ENCODE results near the gene AQP7.
"Not testable (repeated sequence)": the region's sequence is repeated elsewhere in the genome, so short reads cannot be mapped to it uniquely, and the experiment has no call there.

The AQP7 gene

GRCh38 chr9:33402371-33402770 lies at the start of gene AQP7:
Gene AQP7, minus strand, starts transcription at chr9:33402568. Its CDS starts 1,306 bp downstream, at chr9:33401262.
- not testable (repeated sequence) for DNase-seq (ENCODE audit: low read depth); H3K4me3 ChIP-seq (ENCODE audit: low read depth, low read length)

DNA sequence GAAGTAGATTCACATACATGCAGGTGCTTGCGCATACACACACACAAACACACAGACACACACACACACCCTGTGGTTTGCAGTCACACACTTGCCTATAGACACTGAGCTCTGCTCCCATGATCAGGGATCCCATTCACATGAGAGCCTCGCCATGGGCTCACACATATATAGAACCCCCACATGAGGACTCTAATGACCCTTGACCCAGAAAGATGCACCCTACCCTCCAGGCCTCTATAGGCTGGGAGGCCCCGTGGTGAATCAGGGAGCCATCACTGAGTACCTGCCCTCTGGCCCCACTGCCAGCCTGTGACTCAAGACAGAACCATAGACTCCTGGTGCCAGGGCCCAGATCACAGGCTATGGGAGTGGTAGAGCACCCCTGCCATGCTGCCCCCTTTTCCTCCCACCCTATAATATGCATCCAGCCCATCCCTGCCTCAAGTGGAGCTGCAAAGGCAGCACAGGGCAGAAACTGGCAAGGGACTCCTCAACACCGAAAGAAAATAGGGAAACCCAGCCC lies 48.3 kb upstream of the AQP7 start:
- no peak for DNase-seq (ENCODE audit: low read depth)
- H3K4me3 ChIP-seq (ENCODE audit: low read depth, low read length): no peak overlapping the region

- H3K4me3 ChIP-seq (ENCODE audit: low read depth, low read length): no peak overlapping the region
- DNase-seq (ENCODE audit: low read depth): no peak
These were observed 47.3 kb upstream of the AQP7 start for GRCh38 chr9:33449715-33450114.

- DNase-seq (ENCODE audit: low read depth): no peak
These were observed 45.6 kb upstream of the AQP7 start for GRCh38 chr9:33447799-33448553.

GRCh38 chr9:33446946-33447798 lies 44.8 kb upstream of the AQP7 start, which contains the start of gene AQP3:
Gene AQP3, minus strand, starts transcription at chr9:33447593. Its CDS starts 63 bp downstream, at chr9:33447530.
- H3K4me3 ChIP-seq (ENCODE audit: low read depth, low read length): peak within 1 kb of the TSS; percentile 48
- DNase-seq (ENCODE audit: low read depth): peak; percentile 50

More at GRCh38 chr9:33447799-33448553, 45.6 kb upstream of the AQP7 start:
- H3K4me3 ChIP-seq (ENCODE audit: low read depth, low read length): peak overlapping the region; percentile 48

DNA sequence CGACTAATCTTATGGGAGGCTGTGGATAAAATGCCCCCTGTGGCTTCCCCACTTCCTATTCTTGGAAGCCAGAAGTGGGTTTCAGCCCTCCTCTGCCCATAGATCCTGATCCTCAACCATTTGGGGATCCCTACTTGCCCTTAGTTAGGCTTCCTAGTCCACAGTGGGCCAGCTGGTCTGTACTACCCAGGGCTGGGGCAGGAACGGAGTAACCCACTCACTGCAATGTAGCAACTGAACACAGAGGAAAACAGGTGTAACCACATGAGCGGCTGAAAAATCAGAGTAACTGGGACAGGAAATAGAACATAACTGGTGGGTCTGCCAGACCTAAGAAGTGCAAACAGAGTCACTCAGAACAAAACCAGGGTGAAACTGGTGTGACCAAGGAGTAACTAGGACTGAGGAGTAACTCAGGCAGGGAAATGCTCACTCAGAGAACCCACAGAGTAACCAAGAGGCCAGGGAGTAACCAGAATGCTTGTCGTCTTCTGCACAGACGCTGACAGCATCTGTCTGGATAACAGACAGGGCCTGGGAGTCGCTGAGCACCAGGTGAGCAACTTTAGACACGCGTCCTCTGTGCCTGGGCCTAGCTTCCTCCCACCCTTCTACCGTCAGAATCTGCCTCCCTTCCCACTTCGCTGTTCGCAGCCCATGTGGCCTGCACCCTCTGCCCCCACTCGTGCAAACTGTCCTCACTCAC lies 44.0 kb upstream of the AQP7 start:
- H3K4me3 ChIP-seq (ENCODE audit: low read depth, low read length): peak overlapping the region; percentile 48
- DNase-seq (ENCODE audit: low read depth): peak; percentile 28

DNA sequence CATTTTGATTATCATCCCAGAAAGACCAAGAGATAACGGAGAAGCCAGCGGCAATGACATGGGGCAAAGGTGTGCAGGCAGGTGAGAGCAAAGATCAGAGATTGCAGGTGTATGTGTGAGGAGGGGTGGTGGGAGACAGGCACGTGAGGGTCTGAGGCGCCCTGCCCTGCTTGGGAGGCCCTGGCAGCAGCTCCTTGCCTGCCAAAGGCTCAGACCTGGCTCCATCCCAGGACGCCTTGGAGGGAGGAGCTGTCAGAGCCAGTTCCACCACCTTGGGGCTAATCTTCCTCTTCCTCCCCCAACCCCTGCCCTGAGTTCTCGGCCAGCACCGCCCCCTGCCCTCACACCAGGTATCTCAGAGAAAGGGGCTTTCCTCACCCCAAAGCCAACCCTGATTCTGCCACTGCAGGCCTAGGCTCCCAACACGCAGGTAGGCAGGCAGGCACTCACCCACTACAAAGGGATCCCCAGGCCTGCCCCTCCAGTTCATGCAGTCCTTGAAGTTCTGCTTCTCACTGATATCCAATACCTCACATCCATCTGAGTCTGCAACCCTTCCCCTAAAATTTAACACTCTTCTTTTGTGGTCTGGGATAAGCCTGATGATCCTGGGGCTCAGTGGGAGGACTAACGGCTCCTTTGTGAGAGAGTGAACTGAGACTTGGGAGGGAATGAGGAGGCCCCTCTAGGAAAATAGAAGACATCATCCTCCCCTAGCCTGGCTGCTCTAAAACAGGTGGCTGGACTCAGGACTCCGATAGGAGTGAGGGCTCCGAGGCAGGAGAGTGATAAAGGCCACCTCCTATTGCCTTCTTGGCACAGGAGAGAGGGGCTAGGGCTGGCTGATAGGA lies 43.2 kb upstream of the AQP7 start:
- H3K4me3 ChIP-seq (ENCODE audit: low read depth, low read length): no peak overlapping the region
- DNase-seq (ENCODE audit: low read depth): no peak

DNA sequence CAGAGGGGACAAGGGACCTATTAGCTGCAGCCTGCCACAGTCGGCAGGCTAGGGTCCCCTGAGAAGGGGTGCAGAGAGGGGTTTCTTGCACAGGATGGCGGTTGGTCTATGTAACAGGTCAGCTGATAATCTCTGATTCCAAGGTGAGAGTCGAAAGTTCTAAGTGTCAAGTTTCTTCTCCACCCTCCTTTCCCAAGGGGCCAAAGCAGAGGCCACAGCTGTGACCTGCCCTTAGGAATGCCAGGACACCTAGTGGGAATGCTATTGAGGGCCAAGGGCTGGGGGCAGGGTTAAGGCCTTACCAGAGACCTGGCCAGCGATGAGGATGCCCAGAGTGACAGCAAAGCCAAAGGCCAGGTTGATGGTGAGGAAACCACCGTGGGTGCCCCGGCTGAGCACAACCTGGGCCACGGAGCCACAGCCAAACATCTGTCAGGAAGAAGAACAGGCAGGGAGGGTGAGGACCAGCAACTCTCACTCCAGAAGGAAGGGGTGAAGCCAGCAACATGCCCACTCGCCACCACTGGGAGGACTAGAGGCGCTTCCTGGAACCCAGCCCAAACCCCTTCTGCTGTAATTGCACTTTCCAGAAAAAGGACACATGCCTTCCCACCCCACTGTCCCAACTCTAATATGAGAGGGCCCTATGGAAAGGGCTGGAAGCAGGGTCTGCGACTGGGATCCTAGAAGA lies 41.2 kb upstream of the AQP7 start:
- H3K4me3 ChIP-seq (ENCODE audit: low read depth, low read length): no peak overlapping the region
- no peak for DNase-seq (ENCODE audit: low read depth)

DNA sequence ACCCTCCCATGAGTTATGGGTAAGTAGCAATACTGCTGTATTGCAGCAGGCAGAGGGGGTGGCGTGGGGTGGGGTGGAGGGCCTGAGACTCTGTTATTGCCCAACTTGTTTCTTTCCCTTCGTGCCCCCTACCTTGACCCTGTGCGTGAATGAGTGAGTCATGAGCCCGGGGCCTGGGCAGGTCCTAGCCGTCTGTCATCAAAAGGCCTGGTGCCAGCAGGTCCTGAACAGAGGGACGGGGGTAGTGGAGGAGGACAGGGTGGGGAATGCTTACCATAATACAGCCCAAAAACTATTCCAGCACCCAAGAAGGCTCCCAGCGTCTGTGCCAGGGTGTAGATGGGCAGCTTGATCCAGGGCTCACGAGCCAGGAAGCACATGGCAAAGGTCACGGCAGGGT lies 40.7 kb upstream of the AQP7 start:
- no peak for DNase-seq (ENCODE audit: low read depth)
- H3K4me3 ChIP-seq (ENCODE audit: low read depth, low read length): no peak overlapping the region

- H3K4me3 ChIP-seq (ENCODE audit: low read depth, low read length): no peak overlapping the region
These were observed 39.8 kb upstream of the AQP7 start for GRCh38 chr9:33442125-33442524.

DNA sequence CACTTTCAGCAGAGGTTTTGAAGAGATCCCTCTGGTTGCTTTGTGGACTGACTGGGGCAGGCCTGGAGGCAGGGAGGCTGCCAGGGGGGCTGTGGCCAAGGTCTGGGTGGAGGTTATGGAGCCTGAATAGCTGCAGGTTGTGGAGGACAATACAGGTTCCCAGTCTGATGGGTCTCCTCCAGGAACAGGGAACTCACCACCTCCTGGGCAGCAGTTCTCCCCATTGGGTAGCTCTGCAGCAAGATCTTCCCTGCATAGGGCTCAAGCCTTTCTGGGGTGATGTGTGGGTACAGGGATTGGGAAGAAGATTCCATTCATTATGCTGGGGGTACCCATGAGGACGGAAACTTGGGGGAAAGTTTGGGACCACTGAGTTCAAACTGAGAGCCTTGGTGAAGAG lies 38.2 kb upstream of the AQP7 start:
- no peak for DNase-seq (ENCODE audit: low read depth)
- H3K4me3 ChIP-seq (ENCODE audit: low read depth, low read length): no peak overlapping the region

More at GRCh38 chr9:33442125-33442524, 39.8 kb upstream of the AQP7 start:
- DNase-seq (ENCODE audit: low read depth): no peak

- DNase-seq (ENCODE audit: low read depth): no peak
- no peak overlapping the region for H3K4me3 ChIP-seq (ENCODE audit: low read depth, low read length)
These were observed 37.8 kb upstream of the AQP7 start for GRCh38 chr9:33440204-33440603.

GRCh38 chr9:33439731-33440130 lies 37.4 kb upstream of the AQP7 start:
- no peak overlapping the region for H3K4me3 ChIP-seq (ENCODE audit: low read depth, low read length)
- no peak for DNase-seq (ENCODE audit: low read depth)

GRCh38 chr9:33438926-33439680 lies 36.7 kb upstream of the AQP7 start:
- DNase-seq (ENCODE audit: low read depth): no peak
- no peak overlapping the region for H3K4me3 ChIP-seq (ENCODE audit: low read depth, low read length)

DNA sequence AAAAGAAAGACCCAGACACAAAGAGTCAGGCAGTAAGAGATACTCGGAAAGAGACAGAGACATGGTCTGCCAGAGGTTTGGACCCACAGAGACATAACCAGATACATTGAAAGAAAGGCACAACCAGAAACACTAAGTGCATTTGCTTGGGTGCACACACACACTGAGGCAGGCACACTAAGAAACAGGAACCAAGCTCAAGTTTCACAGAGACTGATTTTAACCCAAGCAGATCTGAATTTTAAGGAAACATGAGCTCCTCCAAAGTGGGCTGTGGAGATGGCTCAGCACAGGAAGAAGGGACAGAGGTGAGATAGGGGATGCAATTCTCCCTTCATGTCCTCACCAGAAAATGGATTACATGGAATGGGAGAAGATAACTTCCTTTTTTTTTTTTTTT lies 35.5 kb upstream of the AQP7 start:
- no peak for DNase-seq (ENCODE audit: low read depth)
- H3K4me3 ChIP-seq (ENCODE audit: low read depth, low read length): no peak overlapping the region

DNA sequence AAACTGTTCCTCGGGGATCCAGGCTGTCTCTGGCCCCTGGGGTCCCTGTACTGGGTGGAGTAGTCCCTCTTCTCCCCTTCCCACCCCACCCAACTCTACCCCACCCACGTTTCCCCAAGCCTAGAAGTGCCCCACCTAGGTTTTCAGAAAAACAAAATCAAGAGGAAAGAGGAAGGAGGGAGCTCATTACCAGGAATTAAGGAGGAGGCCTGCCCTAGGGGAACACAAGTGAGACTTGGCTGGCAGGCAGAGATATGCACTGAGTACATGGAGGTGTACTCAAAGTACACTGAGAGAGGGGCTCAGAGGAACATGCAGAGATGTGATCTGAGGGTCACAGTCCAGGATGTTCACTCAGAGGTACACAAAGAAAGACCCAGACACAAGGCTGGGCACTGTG lies 34.8 kb upstream of the AQP7 start:
- no peak for DNase-seq (ENCODE audit: low read depth)

GRCh38 chr9:33436445-33436844 lies 34.1 kb upstream of the AQP7 start:
- H3K4me3 ChIP-seq (ENCODE audit: low read depth, low read length): no peak overlapping the region
- DNase-seq (ENCODE audit: low read depth): no peak

More for the DNA sequence above, 34.8 kb upstream of the AQP7 start:
- no peak overlapping the region for H3K4me3 ChIP-seq (ENCODE audit: low read depth, low read length)

Measured in skeletal muscle cell (primary cell).